H9 (cell line): Measurements from ENCODE around the gene SYF2. TPM values are rescaled to one million over a fixed set of nuclear protein-coding genes. Genes with fewer than 3 reads are reported as not detected.

Experiments
- DNase-seq: peaks from one replicate; pipeline ENCODE4 v3.0.0-alpha.2; 2017
- H2AFZ ChIP-seq: one replicate; pipeline ENCODE4 v1.6.1; 2013; ENCODE audit warnings: mild to moderate bottlenecking, low read length, control low read depth, moderate library complexity
- H2AK5ac ChIP-seq: 2 replicates; pipeline ENCODE4 v1.6.1; 2013; ENCODE audit warnings: low read length, control low read depth, mixed read lengths; ENCODE audit not compliant: insufficient read length
- H2BK120ac ChIP-seq: one replicate; pipeline ENCODE4 v1.6.1; 2013; ENCODE audit warnings: low read depth, mild to moderate bottlenecking, low read length, control low read depth, inconsistent platforms; ENCODE audit not compliant: poor library complexity, severe bottlenecking
- H2BK12ac ChIP-seq: 2 replicates; pipeline ENCODE4 v1.6.1; 2013; ENCODE audit warnings: low read length, control low read depth, mixed read lengths, low read depth; ENCODE audit not compliant: insufficient read length
- H2BK15ac ChIP-seq: 2 replicates; pipeline ENCODE4 v1.6.1; 2013; ENCODE audit warnings: low read depth, low read length, control low read depth
- H2BK20ac ChIP-seq: one replicate; pipeline ENCODE4 v1.6.1; 2013; ENCODE audit warnings: low read depth, mild to moderate bottlenecking, low read length, control low read depth, inconsistent platforms; ENCODE audit not compliant: poor library complexity, severe bottlenecking
- H2BK5ac ChIP-seq: 2 replicates; pipeline ENCODE4 v1.6.1; 2013; ENCODE audit warnings: low read length, control low read depth, mixed read lengths; ENCODE audit not compliant: insufficient read length
- H3K14ac ChIP-seq: 2 replicates; pipeline ENCODE4 v1.6.1; 2013; ENCODE audit warnings: low read length, control low read depth; ENCODE audit not compliant: insufficient read depth
- H3K18ac ChIP-seq: 2 replicates; pipeline ENCODE4 v1.6.1; 2013; ENCODE audit warnings: low read depth, mild to moderate bottlenecking, mixed read lengths, low read length, control low read depth; ENCODE audit not compliant: insufficient read length
- H3K23ac ChIP-seq: 2 replicates; pipeline ENCODE4 v1.6.1; 2013; ENCODE audit warnings: low read length, control low read depth, mixed read lengths, low read depth; ENCODE audit not compliant: insufficient read length
- H3K23me2 ChIP-seq: 2 replicates; pipeline ENCODE4 v1.6.1; 2013; ENCODE audit warnings: low read depth, mild to moderate bottlenecking, mixed read lengths, low read length, control low read depth; ENCODE audit not compliant: insufficient read length, poor library complexity, severe bottlenecking
- H3K27ac ChIP-seq: 2 replicates; pipeline ENCODE4 v1.5.1; 2013; ENCODE audit warnings: low read length, control low read depth, mixed read lengths, low read depth; ENCODE audit not compliant: insufficient read length
- H3K27me3 ChIP-seq: 2 replicates; pipeline ENCODE4 v1.6.1; 2013; ENCODE audit warnings: low read length, control low read depth, inconsistent platforms; ENCODE audit not compliant: insufficient read depth
- H3K4ac ChIP-seq: 2 replicates; pipeline ENCODE4 v1.6.1; 2013; ENCODE audit warnings: low read depth, mild to moderate bottlenecking, control low read depth, inconsistent platforms, low read length, moderate library complexity
- H3K4me1 ChIP-seq: 2 replicates; pipeline ENCODE4 v1.6.1; 2013; ENCODE audit warnings: low read length, control low read depth, inconsistent platforms; ENCODE audit not compliant: insufficient read depth
- H3K4me2 ChIP-seq: 2 replicates; pipeline ENCODE4 v1.6.1; 2013; ENCODE audit warnings: low read length, control low read depth, mixed read lengths; ENCODE audit not compliant: insufficient read length, insufficient read depth
- H3K56ac ChIP-seq: 2 replicates; pipeline ENCODE4 v1.6.1; 2013; ENCODE audit warnings: low read depth, mild to moderate bottlenecking, mixed read lengths, low read length, control low read depth; ENCODE audit not compliant: insufficient read length
- H3K79me1 ChIP-seq: 2 replicates; pipeline ENCODE4 v1.6.1; 2013; ENCODE audit warnings: low read depth, mild to moderate bottlenecking, moderate library complexity, low read length, control low read depth, inconsistent platforms; ENCODE audit not compliant: insufficient read depth, poor library complexity, severe bottlenecking
- H3K79me2 ChIP-seq: 2 replicates; pipeline ENCODE4 v1.6.1; 2013; ENCODE audit warnings: low read length, control low read depth, inconsistent platforms; ENCODE audit not compliant: insufficient read depth
- H3K9ac ChIP-seq: 2 replicates; pipeline ENCODE4 v1.6.1; 2013; ENCODE audit warnings: low read length, control low read depth, mixed read lengths; ENCODE audit not compliant: insufficient read length; ENCODE audit errors: extremely low read depth
- H3K9me3 ChIP-seq: one replicate; pipeline ENCODE4 v1.6.1; 2013; ENCODE audit warnings: low read depth, low read length, inconsistent platforms; ENCODE audit not compliant: control insufficient read depth
- H3T11ph ChIP-seq: one replicate; pipeline ENCODE4 v1.6.1; 2013; ENCODE audit warnings: mild to moderate bottlenecking, low read length, control low read depth, inconsistent platforms
- H4K20me1 ChIP-seq: one replicate; pipeline ENCODE4 v1.6.1; 2013; ENCODE audit not compliant: control insufficient read depth, insufficient read length, insufficient read depth
- H4K5ac ChIP-seq: 2 replicates; pipeline ENCODE4 v1.6.1; 2013; ENCODE audit warnings: low read depth, mild to moderate bottlenecking, mixed read lengths, low read length, control low read depth; ENCODE audit not compliant: insufficient read length
- H4K8ac ChIP-seq: replicated peaks from 2 replicates; pipeline ENCODE4 v1.6.1; 2013; ENCODE audit warnings: low read length, control low read depth, mixed read lengths, low read depth; ENCODE audit not compliant: insufficient read length
- H4K91ac ChIP-seq: 2 replicates; pipeline ENCODE4 v1.6.1; 2013; ENCODE audit warnings: low read depth, mild to moderate bottlenecking, moderate library complexity, mixed read lengths, low read length, control low read depth; ENCODE audit not compliant: insufficient read length
- H3K27ac Mint-ChIP-seq, 3 experiments: 2 replicates in 2 of 3; 3 replicates in 1 of 3; pipeline ENCODE4 v1.8.0; 2020 to 2021; ENCODE audit warnings: mixed read lengths in 3 of 3, mild to moderate bottlenecking in 1 of 3, moderate library complexity in 1 of 3
- H3K27me3 Mint-ChIP-seq: 2 replicates; pipeline ENCODE4 v1.8.0; 2021; ENCODE audit warnings: low read depth, mild to moderate bottlenecking, moderate library complexity, mixed read lengths
- H3K36me3 Mint-ChIP-seq, 3 experiments: 2 replicates in 2 of 3; 3 replicates in 1 of 3; pipeline ENCODE4 v1.8.0; 2020 to 2021; ENCODE audit warnings: low read depth in 3 of 3, mixed read lengths in 3 of 3; ENCODE audit not compliant: insufficient read depth in 1 of 3
- H3K4me1 Mint-ChIP-seq, 2 experiments: 2 replicates each; pipeline ENCODE4 v1.8.0; 2020; ENCODE audit warnings: mixed read lengths in 2 of 2
- H3K4me3 Mint-ChIP-seq, 2 experiments: 2 replicates in 1 of 2; 3 replicates in 1 of 2; pipeline ENCODE4 v1.8.0; 2020 to 2021; ENCODE audit warnings: mild to moderate bottlenecking in 2 of 2, mixed read lengths in 2 of 2, moderate library complexity in 1 of 2
- H3K9me3 Mint-ChIP-seq, 2 experiments: 2 replicates in 1 of 2; 3 replicates in 1 of 2; pipeline ENCODE4 v1.8.0; 2020; ENCODE audit warnings: mild to moderate bottlenecking in 2 of 2, mixed read lengths in 2 of 2, moderate library complexity in 1 of 2
- CTCF ChIP-seq: fragments of 200-600 bp; sonication (generic); conservative IDR thresholded peaks from 3 replicates; pipeline ENCODE4 v1.8.0; 2021; ENCODE audit warnings: antibody characterized with exemption, mild to moderate bottlenecking
- WGBS: extraction: QIAGEN DNeasy Blood & Tissue Kit; methylation state at CpG from one replicate; pipeline ENCODE4 v1.1.7; 2013; ENCODE audit warnings: missing lambda C conversion rate, low lambda C conversion rate, mixed read lengths; ENCODE audit not compliant: insufficient read length; ENCODE audit errors: extremely low coverage; 5-methylcytosine and 5-hydroxymethylcytosine counted together
- total RNA-seq: library from RNA; stranded (reverse); gene quantifications from 2 replicates; pipeline ENCODE4 v1.2.1, GENCODE V29; 2021

The SYF2 gene
- total RNA-seq, 1 experiment from 2014 or later, result 36.5 TPM

- Histone ChIP-seq H4K8ac (no peak overlapping the region), H4K91ac (no peak overlapping the region), H3K23ac (no peak overlapping the region), H2AFZ (no peak overlapping the region), H4K20me1 (no peaks in the 10 kb centered on the region), H4K5ac (no peak overlapping the region), H3K56ac (no peak overlapping the region), H3K79me1 (no peaks in the 10 kb centered on the region), H3K79me2 (no peaks in the 10 kb centered on the region), H3T11ph (no peak overlapping the region), H3K4me2 (no peak overlapping the region), H2BK12ac (no peak overlapping the region), H3K9ac (no peak overlapping the region), H2BK5ac (no peak overlapping the region), H3K4ac (no peak overlapping the region), H3K27me3 (no peaks in the 10 kb centered on the region), H3K18ac (no peak overlapping the region), H2BK15ac (no peak overlapping the region), H2BK120ac (no peak overlapping the region), H3K14ac (no peak overlapping the region; the same call in 1 of the 2 replicates), H2AK5ac (no peak overlapping the region), H3K27ac (no peak overlapping the region), H3K23me2 (no peaks in the 10 kb centered on the region), H3K9me3 (no peaks in the 10 kb centered on the region), H2BK20ac (no peak overlapping the region), H3K4me1 (no peaks in the 10 kb centered on the region)
- TF ChIP-seq CTCF, result no peak
- Mint-ChIP-seq H3K9me3 (no peaks in the 10 kb centered on the region), H3K27ac (no peak overlapping the region), H3K4me3 (no peak overlapping the region), H3K36me3 (no peaks in the 10 kb centered on the region), H3K27me3 (no peaks in the 10 kb centered on the region; the same call in none of the 2 replicates), H3K4me1 (peaks cover 9 to 20% of the 10 kb centered on the region in 2 experiments)
- no CpG with 5 or more reads among the region's 17 CpGs for WGBS
- no peak for DNase-seq
Observed at GRCh38 chr1:25194572-25195020, 37.7 kb downstream of the SYF2 start.
